Measurements from ENCODE around the gene VEGFB.

VEGFB gene

GRCh38 chr11:64285885-64286800 lies 51.8 kb downstream of the VEGFB start:
- Histone ChIP-seq H3K36me3 (replicated peaks) (no peaks in the 10 kb centered on the region), H3K4me3 (ENCODE audit: low read depth, low read length) (peak overlapping the region; percentile 70), H3K27me3 (replicated peaks) (peaks cover 5% of the 10 kb centered on the region), H3K27ac (peak overlapping the region; percentile 66)
- in situ Hi-C loops (cut with HindIII; ENCODE audit: low pct_ligation_motif_present, low sequenced_read_pairs): no loop called here
- no peak for TF ChIP-seq CTCF (IDR thresholded peaks at IDR 0.05; ENCODE audit: low read depth, low read length, missing control alignments)
- no peak for DNase-seq

- DNase-seq: no peak
- peaks cover 12% of the 10 kb centered on the region for H3K27me3 ChIP-seq (replicated peaks)
- H3K4me3 ChIP-seq (ENCODE audit: low read depth, low read length): no peak overlapping the region
- no peak for TF ChIP-seq CTCF (IDR thresholded peaks at IDR 0.05; ENCODE audit: low read depth, low read length, missing control alignments)
- H3K27ac ChIP-seq: no peak overlapping the region
- in situ Hi-C loops (cut with HindIII; ENCODE audit: low pct_ligation_motif_present, low sequenced_read_pairs): no loop called here
- no peaks in the 10 kb centered on the region for H3K36me3 ChIP-seq (replicated peaks)
Measured at GRCh38 chr11:64286801-64287159, 52.4 kb downstream of the VEGFB start.

GRCh38 chr11:64287676-64288352 lies 53.4 kb downstream of the VEGFB start:
- Histone ChIP-seq H3K4me3 (ENCODE audit: low read depth, low read length) (no peak overlapping the region), H3K27ac (no peak overlapping the region), H3K27me3 (replicated peaks) (peaks cover 22% of the 10 kb centered on the region), H3K36me3 (replicated peaks) (no peaks in the 10 kb centered on the region)
- no peak for DNase-seq
- in situ Hi-C loops (cut with HindIII; ENCODE audit: low pct_ligation_motif_present, low sequenced_read_pairs): no loop called here
- no peak for TF ChIP-seq CTCF (IDR thresholded peaks at IDR 0.05; ENCODE audit: low read depth, low read length, missing control alignments)

GRCh38 chr11:64288353-64288750 lies 54.0 kb downstream of the VEGFB start:
- Histone ChIP-seq H3K36me3 (replicated peaks) (no peaks in the 10 kb centered on the region), H3K27ac (no peak overlapping the region), H3K27me3 (replicated peaks) (peaks cover 26% of the 10 kb centered on the region), H3K4me3 (ENCODE audit: low read depth, low read length) (no peak overlapping the region)
- no peak for DNase-seq
- no peak for TF ChIP-seq CTCF (IDR thresholded peaks at IDR 0.05; ENCODE audit: low read depth, low read length, missing control alignments)
- in situ Hi-C loops (cut with HindIII; ENCODE audit: low pct_ligation_motif_present, low sequenced_read_pairs): no loop called here

Data from brain microvascular endothelial cell (primary cell).